Ishikawa (cell line): ENCODE measurements around the gene STPG3.
A peak's percentile ranks its signal among the peaks of the same experiment; 100 is the strongest.

ENCODE experiments used
- EGR1 ChIP-seq: IDR thresholded peaks from 2 replicates; pipeline ENCODE4 v1.6.1; 2012
- EP300 ChIP-seq: IDR thresholded peaks from 2 replicates; pipeline ENCODE4 v1.6.1; 2012; ENCODE audit warnings: borderline replicate concordance
- FOXM1 ChIP-seq: IDR thresholded peaks from 2 replicates; pipeline ENCODE4 v1.6.1; 2012; ENCODE audit warnings: low read depth, borderline replicate concordance
- MAX ChIP-seq: IDR thresholded peaks from 2 replicates; pipeline ENCODE4 v1.6.1; 2012
- REST ChIP-seq: IDR thresholded peaks from 2 replicates; pipeline ENCODE4 v1.6.1; 2012; ENCODE audit warnings: low read depth, mild to moderate bottlenecking
- TAF1 ChIP-seq: IDR thresholded peaks from 2 replicates; pipeline ENCODE4 v1.6.1; 2012; ENCODE audit warnings: low read depth, mild to moderate bottlenecking
- TCF12 ChIP-seq: IDR thresholded peaks from 2 replicates; pipeline ENCODE4 v1.6.1; 2012; ENCODE audit warnings: low read depth
- USF1 ChIP-seq: IDR thresholded peaks from 2 replicates; pipeline ENCODE4 v1.6.1; 2012
- YY1 ChIP-seq: IDR thresholded peaks from 2 replicates; pipeline ENCODE4 v1.6.1; 2012; ENCODE audit warnings: low read depth

GRCh38 chr9:137236936-137237421 lies 14.1 kb upstream of the STPG3 start:
- TF ChIP-seq EGR1 (no peak), MAX (no peak), TAF1 (no peak), TCF12 (no peak; the same call in 1 of the 2 replicates), FOXM1 (0 out of 2 replicates have a peak, but pooled peaks have one; percentile 7), USF1 (no peak), REST (no peak), YY1 (no peak), EP300 (no peak)
